GM18499 (cell line): ENCODE results near the gene DPP6.

Experiments
- ATAC-seq: cut with Tn5 transposase; IDR thresholded peaks from one replicate; pipeline ENCODE4 v1.9.1; 2021; ENCODE audit warnings: moderate number of reproducible peaks; ENCODE audit not compliant: insufficient read depth, unreplicated experiment

The DPP6 gene

GRCh38 chr7:154387252-154387651, 335.1 kb downstream of the DPP6 start:
- ATAC-seq = no peak

GRCh38 chr7:154388412-154388811, 336.2 kb downstream of the DPP6 start:
- ATAC-seq = no peak

GRCh38 chr7:154388999-154389398, 336.8 kb downstream of the DPP6 start:
- ATAC-seq = no peak

- no peak for ATAC-seq
Measured at GRCh38 chr7:154390961-154391360, 338.8 kb downstream of the DPP6 start.

GRCh38 chr7:154394804-154395203, 342.6 kb downstream of the DPP6 start:
- no peak for ATAC-seq

GRCh38 chr7:154406312-154406711, 354.1 kb downstream of the DPP6 start:
- no peak for ATAC-seq

- ATAC-seq = no peak
Measured at GRCh38 chr7:154409703-154410311, 357.6 kb downstream of the DPP6 start.

GRCh38 chr7:154412105-154412504, 359.9 kb downstream of the DPP6 start:
- no peak for ATAC-seq

GRCh38 chr7:154415709-154416399, 363.7 kb downstream of the DPP6 start:
- ATAC-seq = no peak

- no peak for ATAC-seq
Measured at GRCh38 chr7:154416714-154417113, 364.5 kb downstream of the DPP6 start.

GRCh38 chr7:154419344-154419743, 367.1 kb downstream of the DPP6 start:
- no peak for ATAC-seq

- no peak for ATAC-seq
Measured at GRCh38 chr7:154423231-154423630, 371.0 kb downstream of the DPP6 start.

- ATAC-seq = no peak
Measured at GRCh38 chr7:154424350-154424749, 372.2 kb downstream of the DPP6 start.

GRCh38 chr7:154425271-154425670, 373.1 kb downstream of the DPP6 start:
- no peak for ATAC-seq

- no peak for ATAC-seq
Measured at GRCh38 chr7:154426778-154427177, 374.6 kb downstream of the DPP6 start.

- no peak for ATAC-seq
Measured at GRCh38 chr7:154427533-154427932, 375.3 kb downstream of the DPP6 start.

- no peak for ATAC-seq
Measured at GRCh38 chr7:154429666-154430404, 377.6 kb downstream of the DPP6 start.

- ATAC-seq = no peak
Measured at GRCh38 chr7:154430640-154431039, 378.4 kb downstream of the DPP6 start.

- no peak for ATAC-seq
Measured at GRCh38 chr7:154431045-154431444, 378.8 kb downstream of the DPP6 start.

- no peak for ATAC-seq
Measured at GRCh38 chr7:154433632-154434598, 381.7 kb downstream of the DPP6 start.
